Activated CD4-positive, alpha-beta T cell treated with anti-CD3 and anti-CD28 coated beads, Interleukin-2, amount 50 U/mL, for 48 hours (primary cell): ENCODE results near the gene TCHH.

Source experiments
- DNase-seq, 2 experiments: peaks; one replicate each; pipeline ENCODE4 v3.0.0-alpha.2; 2020

The TCHH gene

GRCh38 chr1:152067150-152067549 is 48.1 kb downstream of the TCHH start:
- DNase-seq: no peak

GRCh38 chr1:152061952-152062351 is 53.3 kb downstream of the TCHH start:
- no peak for DNase-seq
